Right lobe of liver (tissue), 6 donors: ENCODE measurements around the gene SPG21. TPM values are rescaled to one million over a fixed set of nuclear protein-coding genes. Genes with fewer than 3 reads are reported as not detected.

Experiments
- ATAC-seq, 4 donors: fragments of 200-7000 bp; cut with Tn5 transposase; one replicate each; pipeline ENCODE4 v1.9.1; 2020; ENCODE audit warnings: mild to moderate bottlenecking in 4 of 4, moderate library complexity in 4 of 4
- DNase-seq, 3 donors: peaks; one replicate each; pipeline ENCODE4 v3.0.0-alpha.2; 2020
- H3K27ac ChIP-seq, 3 donors: fragments of 200-600 bp; one replicate each; pipeline ENCODE4 v1.8.0; 2022
- H3K27me3 ChIP-seq, 2 donors: fragments of 200-600 bp; one replicate each; pipeline ENCODE4 v1.8.0; 2022
- H3K36me3 ChIP-seq, 4 donors: fragments of 200-600 bp; sonication (generic) in 1 of 4; one replicate each; pipeline versions ENCODE4 v1.5.1 to v1.8.0; 2017 to 2022; ENCODE audit warnings: control low read depth in 1 of 4
- H3K4me1 ChIP-seq, 4 donors: fragments of 200-600 bp; sonication (generic) in 1 of 4; one replicate each; pipeline versions ENCODE4 v1.5.1 to v1.8.0; 2017 to 2022; ENCODE audit warnings: control low read depth in 1 of 4
- H3K4me3 ChIP-seq, 3 donors: fragments of 200-600 bp; one replicate each; pipeline ENCODE4 v1.8.0; 2022
- H3K9me3 ChIP-seq, 4 donors: fragments of 200-600 bp; sonication (generic) in 1 of 4; one replicate each; pipeline versions ENCODE4 v1.5.1 to v1.8.0; 2017 to 2022; ENCODE audit warnings: control low read depth in 1 of 4
- POLR2A ChIP-seq: fragments of 450-650 bp; IDR thresholded peaks from one replicate; pipeline ENCODE4 v1.6.1; 2017; ENCODE audit warnings: antibody characterized with exemption, mild to moderate bottlenecking
- WGBS: methylation state at CpG from one replicate; pipeline ENCODE4 v1.1.6; 2018; ENCODE audit warnings: low coverage, low lambda C conversion rate; ENCODE audit not compliant: insufficient coverage; ENCODE audit errors: missing lambda C conversion rate; 5-methylcytosine and 5-hydroxymethylcytosine counted together
- intact Hi-C, 2 donors: fragments of 100-400 bp; cut with DNase I; formaldehyde crosslinking; loops; one replicate each; pipeline versions ENCODE4 v1.11.2 to v1.14.1; 2022
- total RNA-seq, 6 experiments: library from RNA; depleted of rRNA in 2 of 6; stranded (reverse); fragments of >200 nt in 2 of 6; fragmentation: NEBNext Ultra II Directional in 3 of 6; extraction: Animal tissue kit (Norgen Biotek cat#: 25700) in 3 of 6; gene quantifications; one replicate each; pipeline versions ENCODE4 v1.1.0 to v1.2.4, GENCODE V29; 2016 to 2023
- TF ChIP-seq, protein P1 (sequence below), 4 donors: fragments of 200-600 bp in 3 of 4; fragments of 450-650 bp in 1 of 4; IDR thresholded peaks; one replicate each; pipeline versions ENCODE4 v1.5.1 to v1.8.0; 2016 to 2022; ENCODE audit warnings: antibody characterized with exemption in 4 of 4, mild to moderate bottlenecking in 2 of 4
- donor health status: DM: no; HTN: yes; CAD: no.
- donor health status: DM: no; HTN: no; CAD: no.
- donor health status: DM: no; HTN: no; CAD: no.
- donor health status: DM: no; HTN: yes; CAD: no.
- donor health status: DM: no; HTN: yes; CAD: no.

SPG21 gene
- total RNA-seq, 6 experiments from 2014 or later: 35.2 to 70.4 (median 52.2) TPM

DNA sequence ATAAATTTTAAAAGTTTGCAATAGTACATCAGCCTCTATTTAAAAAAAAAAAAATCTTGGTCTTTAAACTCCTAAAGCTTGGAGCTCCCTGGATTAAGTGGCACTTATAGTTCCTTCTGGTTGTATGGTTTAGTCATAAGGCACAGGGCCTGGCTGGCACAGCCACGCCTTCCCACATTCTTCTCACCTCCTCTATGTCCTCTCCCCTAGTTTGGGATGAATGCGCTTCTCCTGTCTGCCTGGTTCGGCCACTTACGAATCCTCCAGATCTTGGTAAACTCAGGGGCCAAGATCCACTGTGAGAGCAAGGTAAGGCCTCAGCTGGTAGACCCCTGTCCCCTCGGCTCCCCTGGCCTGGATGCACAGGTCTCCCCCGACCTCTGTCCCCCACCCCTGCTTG, 68.0 kb downstream of the SPG21 start:
- Histone ChIP-seq H3K4me1 (no peaks in the 10 kb centered on the region), H3K27ac (no peak overlapping the region), H3K9me3 (no peaks in the 10 kb centered on the region), H3K36me3 (no peaks in the 10 kb centered on the region), H3K4me3 (no peak overlapping the region), H3K27me3 (no peaks in the 10 kb centered on the region)
- intact Hi-C loops: no loop called here
- TF ChIP-seq POLR2A: no peak
- TF ChIP-seq, protein P1, sequence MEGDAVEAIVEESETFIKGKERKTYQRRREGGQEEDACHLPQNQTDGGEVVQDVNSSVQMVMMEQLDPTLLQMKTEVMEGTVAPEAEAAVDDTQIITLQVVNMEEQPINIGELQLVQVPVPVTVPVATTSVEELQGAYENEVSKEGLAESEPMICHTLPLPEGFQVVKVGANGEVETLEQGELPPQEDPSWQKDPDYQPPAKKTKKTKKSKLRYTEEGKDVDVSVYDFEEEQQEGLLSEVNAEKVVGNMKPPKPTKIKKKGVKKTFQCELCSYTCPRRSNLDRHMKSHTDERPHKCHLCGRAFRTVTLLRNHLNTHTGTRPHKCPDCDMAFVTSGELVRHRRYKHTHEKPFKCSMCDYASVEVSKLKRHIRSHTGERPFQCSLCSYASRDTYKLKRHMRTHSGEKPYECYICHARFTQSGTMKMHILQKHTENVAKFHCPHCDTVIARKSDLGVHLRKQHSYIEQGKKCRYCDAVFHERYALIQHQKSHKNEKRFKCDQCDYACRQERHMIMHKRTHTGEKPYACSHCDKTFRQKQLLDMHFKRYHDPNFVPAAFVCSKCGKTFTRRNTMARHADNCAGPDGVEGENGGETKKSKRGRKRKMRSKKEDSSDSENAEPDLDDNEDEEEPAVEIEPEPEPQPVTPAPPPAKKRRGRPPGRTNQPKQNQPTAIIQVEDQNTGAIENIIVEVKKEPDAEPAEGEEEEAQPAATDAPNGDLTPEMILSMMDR (IDR thresholded peaks at IDR 0.05): no peak
- ATAC-seq (no peak), DNase-seq (no peak)
- 94% methylated on average over 4 of the region's 6 CpGs for WGBS

GRCh38 chr15:64919721-64920120, 70.0 kb downstream of the SPG21 start:
- TF ChIP-seq POLR2A: no peak
- TF ChIP-seq, protein P1 (IDR thresholded peaks at IDR 0.05): no peak
- H3K4me3 ChIP-seq: no peak overlapping the region
- ATAC-seq (no peak), DNase-seq (no peak)
- H3K9me3 ChIP-seq: no peaks in the 10 kb centered on the region
- no peaks in the 10 kb centered on the region for H3K36me3 ChIP-seq
- intact Hi-C loops: no loop called here
- no peak overlapping the region for H3K27ac ChIP-seq
- H3K27me3 ChIP-seq: no peaks in the 10 kb centered on the region
- 95% methylated on average over 4 of the region's 4 CpGs for WGBS
- no peaks in the 10 kb centered on the region for H3K4me1 ChIP-seq

GRCh38 chr15:64917211-64917610, 72.5 kb downstream of the SPG21 start:
- Histone ChIP-seq H3K9me3 (no peaks in the 10 kb centered on the region), H3K36me3 (no peaks in the 10 kb centered on the region), H3K27me3 (no peaks in the 10 kb centered on the region), H3K4me1 (no peaks in the 10 kb centered on the region), H3K4me3 (no peak overlapping the region), H3K27ac (no peak overlapping the region)
- ATAC-seq (peak in 1 of 4 donors; percentile 15), DNase-seq (no peak)
- intact Hi-C loops: no loop called here
- no peak for TF ChIP-seq POLR2A
- TF ChIP-seq, protein P1 (IDR thresholded peaks at IDR 0.05): no peak
- WGBS: no CpG with 5 or more reads among the region's 9 CpGs

- no peak for ATAC-seq
These were observed 73.3 kb downstream of the SPG21 start for GRCh38 chr15:64916365-64916764.

More at GRCh38 chr15:64916365-64916764, 73.3 kb downstream of the SPG21 start:
- no peak overlapping the region for H3K4me3 ChIP-seq
- H3K27me3 ChIP-seq: no peaks in the 10 kb centered on the region
- no peaks in the 10 kb centered on the region for H3K9me3 ChIP-seq
- no peaks in the 10 kb centered on the region for H3K4me1 ChIP-seq
- H3K27ac ChIP-seq: no peak overlapping the region
- WGBS: no CpG with 5 or more reads among the region's 2 CpGs
- H3K36me3 ChIP-seq: no peaks in the 10 kb centered on the region
- DNase-seq: no peak
- intact Hi-C loops: no loop called here
- TF ChIP-seq, protein P1 (IDR thresholded peaks at IDR 0.05): no peak
- TF ChIP-seq POLR2A: no peak
